H9 (cell line): ENCODE measurements around the gene VIPR2. TPM values are rescaled to one million over a fixed set of nuclear protein-coding genes. Genes with fewer than 3 reads are reported as not detected.

ENCODE experiments used
- DNase-seq: peaks from one replicate; pipeline ENCODE4 v3.0.0-alpha.2; 2017
- H2AFZ ChIP-seq: one replicate; pipeline ENCODE4 v1.6.1; 2013; ENCODE audit warnings: mild to moderate bottlenecking, low read length, control low read depth, moderate library complexity
- H2AK5ac ChIP-seq: 2 replicates; pipeline ENCODE4 v1.6.1; 2013; ENCODE audit warnings: low read length, control low read depth, mixed read lengths; ENCODE audit not compliant: insufficient read length
- H2BK120ac ChIP-seq: one replicate; pipeline ENCODE4 v1.6.1; 2013; ENCODE audit warnings: low read depth, mild to moderate bottlenecking, low read length, control low read depth, inconsistent platforms; ENCODE audit not compliant: poor library complexity, severe bottlenecking
- H2BK12ac ChIP-seq: 2 replicates; pipeline ENCODE4 v1.6.1; 2013; ENCODE audit warnings: low read length, control low read depth, mixed read lengths, low read depth; ENCODE audit not compliant: insufficient read length
- H2BK15ac ChIP-seq: 2 replicates; pipeline ENCODE4 v1.6.1; 2013; ENCODE audit warnings: low read depth, low read length, control low read depth
- H2BK20ac ChIP-seq: one replicate; pipeline ENCODE4 v1.6.1; 2013; ENCODE audit warnings: low read depth, mild to moderate bottlenecking, low read length, control low read depth, inconsistent platforms; ENCODE audit not compliant: poor library complexity, severe bottlenecking
- H2BK5ac ChIP-seq: 2 replicates; pipeline ENCODE4 v1.6.1; 2013; ENCODE audit warnings: low read length, control low read depth, mixed read lengths; ENCODE audit not compliant: insufficient read length
- H3K14ac ChIP-seq: 2 replicates; pipeline ENCODE4 v1.6.1; 2013; ENCODE audit warnings: low read length, control low read depth; ENCODE audit not compliant: insufficient read depth
- H3K18ac ChIP-seq: 2 replicates; pipeline ENCODE4 v1.6.1; 2013; ENCODE audit warnings: low read depth, mild to moderate bottlenecking, mixed read lengths, low read length, control low read depth; ENCODE audit not compliant: insufficient read length
- H3K23ac ChIP-seq: 2 replicates; pipeline ENCODE4 v1.6.1; 2013; ENCODE audit warnings: low read length, control low read depth, mixed read lengths, low read depth; ENCODE audit not compliant: insufficient read length
- H3K23me2 ChIP-seq: 2 replicates; pipeline ENCODE4 v1.6.1; 2013; ENCODE audit warnings: low read depth, mild to moderate bottlenecking, mixed read lengths, low read length, control low read depth; ENCODE audit not compliant: insufficient read length, poor library complexity, severe bottlenecking
- H3K27ac ChIP-seq: 2 replicates; pipeline ENCODE4 v1.5.1; 2013; ENCODE audit warnings: low read length, control low read depth, mixed read lengths, low read depth; ENCODE audit not compliant: insufficient read length
- H3K27me3 ChIP-seq: 2 replicates; pipeline ENCODE4 v1.6.1; 2013; ENCODE audit warnings: low read length, control low read depth, inconsistent platforms; ENCODE audit not compliant: insufficient read depth
- H3K4ac ChIP-seq: 2 replicates; pipeline ENCODE4 v1.6.1; 2013; ENCODE audit warnings: low read depth, mild to moderate bottlenecking, control low read depth, inconsistent platforms, low read length, moderate library complexity
- H3K4me1 ChIP-seq: 2 replicates; pipeline ENCODE4 v1.6.1; 2013; ENCODE audit warnings: low read length, control low read depth, inconsistent platforms; ENCODE audit not compliant: insufficient read depth
- H3K4me2 ChIP-seq: 2 replicates; pipeline ENCODE4 v1.6.1; 2013; ENCODE audit warnings: low read length, control low read depth, mixed read lengths; ENCODE audit not compliant: insufficient read length, insufficient read depth
- H3K56ac ChIP-seq: 2 replicates; pipeline ENCODE4 v1.6.1; 2013; ENCODE audit warnings: low read depth, mild to moderate bottlenecking, mixed read lengths, low read length, control low read depth; ENCODE audit not compliant: insufficient read length
- H3K79me1 ChIP-seq: 2 replicates; pipeline ENCODE4 v1.6.1; 2013; ENCODE audit warnings: low read depth, mild to moderate bottlenecking, moderate library complexity, low read length, control low read depth, inconsistent platforms; ENCODE audit not compliant: insufficient read depth, poor library complexity, severe bottlenecking
- H3K79me2 ChIP-seq: 2 replicates; pipeline ENCODE4 v1.6.1; 2013; ENCODE audit warnings: low read length, control low read depth, inconsistent platforms; ENCODE audit not compliant: insufficient read depth
- H3K9ac ChIP-seq: 2 replicates; pipeline ENCODE4 v1.6.1; 2013; ENCODE audit warnings: low read length, control low read depth, mixed read lengths; ENCODE audit not compliant: insufficient read length; ENCODE audit errors: extremely low read depth
- H3K9me3 ChIP-seq: one replicate; pipeline ENCODE4 v1.6.1; 2013; ENCODE audit warnings: low read depth, low read length, inconsistent platforms; ENCODE audit not compliant: control insufficient read depth
- H3T11ph ChIP-seq: one replicate; pipeline ENCODE4 v1.6.1; 2013; ENCODE audit warnings: mild to moderate bottlenecking, low read length, control low read depth, inconsistent platforms
- H4K20me1 ChIP-seq: one replicate; pipeline ENCODE4 v1.6.1; 2013; ENCODE audit not compliant: control insufficient read depth, insufficient read length, insufficient read depth
- H4K5ac ChIP-seq: 2 replicates; pipeline ENCODE4 v1.6.1; 2013; ENCODE audit warnings: low read depth, mild to moderate bottlenecking, mixed read lengths, low read length, control low read depth; ENCODE audit not compliant: insufficient read length
- H4K8ac ChIP-seq: replicated peaks from 2 replicates; pipeline ENCODE4 v1.6.1; 2013; ENCODE audit warnings: low read length, control low read depth, mixed read lengths, low read depth; ENCODE audit not compliant: insufficient read length
- H4K91ac ChIP-seq: 2 replicates; pipeline ENCODE4 v1.6.1; 2013; ENCODE audit warnings: low read depth, mild to moderate bottlenecking, moderate library complexity, mixed read lengths, low read length, control low read depth; ENCODE audit not compliant: insufficient read length
- H3K27ac Mint-ChIP-seq, 3 experiments: 2 replicates in 2 of 3; 3 replicates in 1 of 3; pipeline ENCODE4 v1.8.0; 2020 to 2021; ENCODE audit warnings: mixed read lengths in 3 of 3, mild to moderate bottlenecking in 1 of 3, moderate library complexity in 1 of 3
- H3K27me3 Mint-ChIP-seq: 2 replicates; pipeline ENCODE4 v1.8.0; 2021; ENCODE audit warnings: low read depth, mild to moderate bottlenecking, moderate library complexity, mixed read lengths
- H3K36me3 Mint-ChIP-seq, 3 experiments: 2 replicates in 2 of 3; 3 replicates in 1 of 3; pipeline ENCODE4 v1.8.0; 2020 to 2021; ENCODE audit warnings: low read depth in 3 of 3, mixed read lengths in 3 of 3; ENCODE audit not compliant: insufficient read depth in 1 of 3
- H3K4me1 Mint-ChIP-seq, 2 experiments: 2 replicates each; pipeline ENCODE4 v1.8.0; 2020; ENCODE audit warnings: mixed read lengths in 2 of 2
- H3K4me3 Mint-ChIP-seq, 2 experiments: 2 replicates in 1 of 2; 3 replicates in 1 of 2; pipeline ENCODE4 v1.8.0; 2020 to 2021; ENCODE audit warnings: mild to moderate bottlenecking in 2 of 2, mixed read lengths in 2 of 2, moderate library complexity in 1 of 2
- H3K9me3 Mint-ChIP-seq, 2 experiments: 2 replicates in 1 of 2; 3 replicates in 1 of 2; pipeline ENCODE4 v1.8.0; 2020; ENCODE audit warnings: mild to moderate bottlenecking in 2 of 2, mixed read lengths in 2 of 2, moderate library complexity in 1 of 2
- WGBS: extraction: QIAGEN DNeasy Blood & Tissue Kit; methylation state at CpG from one replicate; pipeline ENCODE4 v1.1.7; 2013; ENCODE audit warnings: missing lambda C conversion rate, low lambda C conversion rate, mixed read lengths; ENCODE audit not compliant: insufficient read length; ENCODE audit errors: extremely low coverage; 5-methylcytosine and 5-hydroxymethylcytosine counted together
- total RNA-seq: library from RNA; stranded (reverse); gene quantifications from 2 replicates; pipeline ENCODE4 v1.2.1, GENCODE V29; 2021
- TF ChIP-seq, protein P1 (sequence below): fragments of 200-600 bp; sonication (generic); conservative IDR thresholded peaks from 3 replicates; pipeline ENCODE4 v1.8.0; 2021; ENCODE audit warnings: antibody characterized with exemption, mild to moderate bottlenecking

Gene VIPR2
- total RNA-seq, 1 experiment from 2014 or later = 1.6 TPM

DNA sequence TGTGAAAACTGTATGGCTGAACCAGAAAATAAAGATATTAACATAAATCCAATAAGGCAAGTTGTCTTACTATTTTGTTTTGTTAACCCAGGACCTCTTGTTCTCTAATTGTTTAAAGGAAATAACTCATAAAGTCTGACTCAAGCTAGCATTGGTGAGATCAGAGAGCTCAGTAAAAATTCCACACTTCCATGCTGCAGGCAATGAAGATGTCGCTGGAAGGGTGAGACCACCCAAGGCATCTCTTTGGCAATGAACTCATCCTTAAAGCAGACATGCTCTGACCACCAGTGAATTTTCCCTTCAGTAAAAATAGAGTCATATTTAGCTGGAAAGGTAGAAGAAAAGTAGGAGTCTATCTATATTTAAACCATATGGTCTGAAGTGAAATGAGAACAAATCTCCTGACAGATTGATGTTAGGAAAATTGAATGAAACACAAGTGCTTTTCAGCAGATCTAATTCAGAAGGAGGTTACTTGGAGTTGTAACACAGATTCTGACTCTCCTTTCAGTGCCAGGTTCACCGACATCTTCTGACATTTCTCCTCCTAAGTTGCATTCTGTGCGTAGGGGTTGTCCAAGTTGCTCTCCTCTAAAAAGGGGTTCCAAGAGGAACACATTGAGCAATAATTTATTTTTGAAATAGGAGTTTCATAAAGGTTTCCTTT is 32.8 kb upstream of the VIPR2 start:
- Mint-ChIP-seq H3K27ac (no peak overlapping the region), H3K4me1 (no peaks in the 10 kb centered on the region), H3K9me3 (peaks cover 18 to 87% of the 10 kb centered on the region in 2 experiments), H3K36me3 (peaks cover 0 to 26% (median 6%) of the 10 kb centered on the region in 3 experiments; a peak in 5 of 7 replicates), H3K4me3 (no peak overlapping the region), H3K27me3 (peaks cover 5% of the 10 kb centered on the region)
- no peaks in the 10 kb centered on the region for H3K4me1 ChIP-seq
- no peak overlapping the region for H4K91ac ChIP-seq
- no peak overlapping the region for H3K56ac ChIP-seq
- H2BK15ac ChIP-seq = no peak overlapping the region
- no CpG with 5 or more reads among the region's 3 CpGs for WGBS
- TF ChIP-seq, protein P1, sequence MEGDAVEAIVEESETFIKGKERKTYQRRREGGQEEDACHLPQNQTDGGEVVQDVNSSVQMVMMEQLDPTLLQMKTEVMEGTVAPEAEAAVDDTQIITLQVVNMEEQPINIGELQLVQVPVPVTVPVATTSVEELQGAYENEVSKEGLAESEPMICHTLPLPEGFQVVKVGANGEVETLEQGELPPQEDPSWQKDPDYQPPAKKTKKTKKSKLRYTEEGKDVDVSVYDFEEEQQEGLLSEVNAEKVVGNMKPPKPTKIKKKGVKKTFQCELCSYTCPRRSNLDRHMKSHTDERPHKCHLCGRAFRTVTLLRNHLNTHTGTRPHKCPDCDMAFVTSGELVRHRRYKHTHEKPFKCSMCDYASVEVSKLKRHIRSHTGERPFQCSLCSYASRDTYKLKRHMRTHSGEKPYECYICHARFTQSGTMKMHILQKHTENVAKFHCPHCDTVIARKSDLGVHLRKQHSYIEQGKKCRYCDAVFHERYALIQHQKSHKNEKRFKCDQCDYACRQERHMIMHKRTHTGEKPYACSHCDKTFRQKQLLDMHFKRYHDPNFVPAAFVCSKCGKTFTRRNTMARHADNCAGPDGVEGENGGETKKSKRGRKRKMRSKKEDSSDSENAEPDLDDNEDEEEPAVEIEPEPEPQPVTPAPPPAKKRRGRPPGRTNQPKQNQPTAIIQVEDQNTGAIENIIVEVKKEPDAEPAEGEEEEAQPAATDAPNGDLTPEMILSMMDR = no peak
- no peak overlapping the region for H2BK20ac ChIP-seq
- H4K20me1 ChIP-seq = no peaks in the 10 kb centered on the region
- H4K8ac ChIP-seq = no peak overlapping the region
- no peak overlapping the region for H4K5ac ChIP-seq
- H2BK5ac ChIP-seq = no peak overlapping the region
- H3K9ac ChIP-seq = no peak overlapping the region
- H2BK120ac ChIP-seq = no peak overlapping the region
- no peaks in the 10 kb centered on the region for H3K79me1 ChIP-seq
- H2AK5ac ChIP-seq = no peak overlapping the region
- no peaks in the 10 kb centered on the region for H3K23me2 ChIP-seq
- H3K14ac ChIP-seq = no peak overlapping the region
- no peaks in the 10 kb centered on the region for H3K9me3 ChIP-seq
- H3K79me2 ChIP-seq = no peaks in the 10 kb centered on the region
- DNase-seq = no peak
- H3K27ac ChIP-seq = no peak overlapping the region
- no peak overlapping the region for H3K23ac ChIP-seq
- H3K27me3 ChIP-seq = no peaks in the 10 kb centered on the region
- no peak overlapping the region for H3K18ac ChIP-seq
- no peak overlapping the region for H2BK12ac ChIP-seq
- H2AFZ ChIP-seq = no peak overlapping the region
- H3T11ph ChIP-seq = no peak overlapping the region
- H3K4me2 ChIP-seq = no peak overlapping the region
- H3K4ac ChIP-seq = no peak overlapping the region
